CD4-positive, alpha-beta T cell treated with Interleukin-15 for 4 hours (primary cell): ENCODE measurements around the gene VPS4B.

Source experiments
- DNase-seq: peaks from one replicate; pipeline ENCODE4 v3.0.0-alpha.2; 2020; ENCODE audit warnings: low spot score

Gene VPS4B

DNA sequence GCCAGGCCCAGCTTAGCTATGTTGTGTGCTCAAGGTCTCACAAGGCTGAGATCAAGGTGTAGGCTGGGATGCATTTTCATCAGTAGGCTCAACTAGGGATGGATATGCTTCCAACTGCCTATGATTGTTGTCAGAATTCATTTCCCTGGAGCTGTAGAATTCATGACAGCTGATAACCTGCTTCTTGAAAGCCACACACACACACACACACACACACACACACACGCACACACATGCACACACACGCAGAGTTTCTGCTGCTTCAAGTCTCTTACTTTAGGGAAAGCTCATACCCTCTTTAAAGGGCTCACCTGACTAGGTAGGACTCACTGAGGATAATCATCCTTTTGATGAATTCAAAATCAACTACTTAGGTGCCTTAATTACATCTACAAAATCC, 8.2 kb upstream of the VPS4B start:
- no peak for DNase-seq

DNA sequence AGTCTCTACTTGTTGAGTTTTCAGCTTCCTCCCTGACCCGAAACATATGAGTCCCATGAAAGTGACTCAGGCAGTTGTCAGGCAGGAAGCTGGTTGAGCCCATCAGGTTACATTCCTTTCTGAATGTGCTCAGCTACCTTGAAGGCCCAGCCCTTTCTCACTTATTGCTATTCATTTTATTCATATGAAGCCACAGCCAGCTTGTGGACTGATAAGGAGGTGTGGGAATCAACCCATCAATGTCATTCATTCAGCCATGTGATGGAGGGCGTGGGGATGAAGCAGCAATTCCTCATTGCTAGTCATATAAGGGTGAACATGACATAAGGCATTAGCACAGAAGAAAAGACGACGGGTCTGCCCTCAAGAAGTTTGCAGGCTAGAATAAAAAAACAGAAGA, 5.3 kb upstream of the VPS4B start:
- no peak for DNase-seq

DNA sequence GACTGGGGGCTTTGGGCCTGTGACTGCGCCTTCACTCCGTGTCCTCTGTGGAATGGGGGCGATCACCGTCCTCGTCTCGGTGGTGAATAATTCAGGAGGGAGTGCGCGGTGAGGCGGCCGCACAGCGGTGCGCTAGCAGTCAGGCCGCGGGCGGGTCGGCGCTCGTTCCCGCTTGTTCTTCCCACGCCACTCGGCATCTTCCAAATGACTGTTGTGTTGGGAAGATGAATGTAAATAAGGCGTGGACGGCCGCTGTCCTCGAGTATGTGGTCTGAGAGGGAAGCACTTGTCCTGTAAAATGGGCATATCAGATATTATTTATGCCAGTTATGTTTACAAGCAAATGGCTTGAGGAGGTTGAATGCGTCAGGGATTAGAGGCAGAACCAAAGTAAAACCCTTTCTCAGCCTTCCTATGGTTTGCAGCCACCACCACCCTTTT, 608 bp upstream of the VPS4B start:
- no peak for DNase-seq

DNA sequence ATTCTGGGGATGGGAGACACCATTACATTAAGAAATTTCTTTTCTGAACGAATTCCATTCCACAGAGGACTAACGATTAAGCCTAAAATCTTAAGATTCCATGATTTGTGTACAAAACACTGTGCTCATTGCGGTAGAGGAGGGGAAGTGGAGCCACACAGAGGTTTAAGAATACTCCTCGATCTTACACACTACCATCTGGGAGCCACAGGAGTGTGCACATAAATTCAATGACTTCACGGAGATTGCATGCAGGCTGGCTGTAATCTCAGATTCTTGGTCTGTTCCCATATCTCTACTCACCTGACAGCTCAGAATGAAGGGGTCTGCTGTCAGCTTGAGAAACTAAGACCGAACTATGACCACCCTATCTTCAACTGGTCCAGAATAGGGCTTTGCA, 762 bp downstream of the VPS4B start:
- no peak for DNase-seq

DNA sequence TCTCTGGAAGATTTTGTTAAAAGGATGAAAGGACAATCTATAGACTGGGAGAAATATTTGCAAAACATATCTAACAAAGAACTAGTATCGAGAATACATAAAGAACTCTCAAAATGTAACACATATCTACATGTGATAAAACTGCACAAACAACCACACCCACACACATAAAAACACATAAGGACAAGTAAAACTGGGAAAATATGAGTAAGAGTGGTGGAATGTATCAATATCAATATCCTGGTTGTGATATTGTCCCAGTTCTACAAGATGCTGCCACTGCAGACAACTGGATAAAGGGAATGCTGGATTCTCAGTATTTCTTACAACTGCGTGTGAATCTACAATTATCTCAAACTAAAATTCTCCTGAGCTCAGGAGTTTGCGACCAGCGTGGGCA, 9.3 kb downstream of the VPS4B start:
- DNase-seq: no peak

DNA sequence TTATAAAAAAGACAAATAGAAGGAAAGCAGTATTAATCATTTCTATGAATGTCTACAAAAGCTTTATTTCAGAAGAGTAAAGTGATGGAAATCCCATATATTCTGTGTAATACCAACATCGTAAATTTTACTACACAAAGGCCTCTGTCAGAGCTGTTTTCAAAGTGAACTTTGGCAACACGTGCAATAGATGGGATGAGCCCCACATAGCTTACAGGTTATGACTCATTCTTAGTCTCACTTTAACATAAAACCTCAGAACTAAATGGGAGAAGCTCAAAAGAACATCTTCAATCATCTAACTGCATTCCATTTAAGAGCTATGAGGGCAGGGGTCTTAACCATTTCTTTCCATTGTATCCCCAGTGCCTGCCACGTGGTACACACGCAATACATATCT, 11.5 kb downstream of the VPS4B start:
- peak; percentile 6 for DNase-seq

DNA sequence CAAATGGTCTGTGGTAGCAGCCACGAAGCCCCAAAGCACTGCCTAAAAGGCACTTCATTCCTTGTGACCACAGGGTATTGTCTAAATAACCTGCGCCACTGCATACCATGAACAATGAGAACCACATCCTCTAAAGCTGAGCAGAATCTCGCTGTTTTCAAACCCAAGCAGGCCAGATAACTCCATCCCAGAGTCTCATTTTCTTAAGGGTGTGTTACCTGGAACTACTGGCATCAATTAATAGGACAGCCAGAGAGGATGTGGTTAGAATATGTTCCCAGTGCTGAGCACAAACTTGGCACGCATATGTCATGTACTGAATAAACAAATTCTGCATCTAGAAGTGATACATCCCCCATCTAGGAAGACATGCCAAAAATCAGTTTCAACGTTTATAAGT, 13.0 kb downstream of the VPS4B start:
- no peak for DNase-seq

DNA sequence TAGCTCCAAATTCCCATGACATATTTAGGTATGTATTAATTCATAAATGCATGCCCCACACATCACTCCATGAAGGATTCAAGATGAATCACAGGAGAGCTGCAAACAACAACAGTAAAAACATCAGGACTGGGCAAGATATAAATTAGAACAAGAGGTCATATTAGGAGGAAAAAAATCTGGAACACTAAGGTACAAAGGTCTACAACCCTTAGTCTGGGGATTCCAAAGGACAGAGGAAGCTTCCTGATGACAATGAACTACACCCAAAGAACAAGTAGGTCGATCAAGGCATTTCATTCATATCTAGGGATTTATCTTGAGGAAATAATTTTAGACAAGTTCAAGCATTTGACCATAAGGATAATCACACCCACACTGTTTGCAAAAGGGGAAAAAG, 14.5 kb downstream of the VPS4B start:
- DNase-seq: no peak

DNA sequence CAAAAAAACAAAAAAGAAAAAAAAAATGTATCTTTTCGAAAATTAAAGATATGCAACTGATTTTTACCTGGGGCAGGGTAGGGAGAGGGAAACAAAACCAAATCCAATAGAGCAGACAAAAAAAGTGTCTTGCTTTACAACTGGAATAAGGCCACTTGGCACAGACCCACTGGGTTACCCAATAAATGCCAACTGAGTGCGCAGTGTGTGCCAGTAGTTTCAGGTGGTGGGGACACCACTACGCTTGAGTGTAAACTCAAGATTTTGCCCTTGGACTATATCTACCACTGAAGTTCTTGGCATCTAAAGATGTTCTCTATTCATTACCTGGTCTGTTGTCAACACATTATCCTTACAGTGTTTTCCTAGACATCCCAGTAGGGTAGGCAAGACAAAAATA, 16.3 kb downstream of the VPS4B start:
- no peak for DNase-seq

DNA sequence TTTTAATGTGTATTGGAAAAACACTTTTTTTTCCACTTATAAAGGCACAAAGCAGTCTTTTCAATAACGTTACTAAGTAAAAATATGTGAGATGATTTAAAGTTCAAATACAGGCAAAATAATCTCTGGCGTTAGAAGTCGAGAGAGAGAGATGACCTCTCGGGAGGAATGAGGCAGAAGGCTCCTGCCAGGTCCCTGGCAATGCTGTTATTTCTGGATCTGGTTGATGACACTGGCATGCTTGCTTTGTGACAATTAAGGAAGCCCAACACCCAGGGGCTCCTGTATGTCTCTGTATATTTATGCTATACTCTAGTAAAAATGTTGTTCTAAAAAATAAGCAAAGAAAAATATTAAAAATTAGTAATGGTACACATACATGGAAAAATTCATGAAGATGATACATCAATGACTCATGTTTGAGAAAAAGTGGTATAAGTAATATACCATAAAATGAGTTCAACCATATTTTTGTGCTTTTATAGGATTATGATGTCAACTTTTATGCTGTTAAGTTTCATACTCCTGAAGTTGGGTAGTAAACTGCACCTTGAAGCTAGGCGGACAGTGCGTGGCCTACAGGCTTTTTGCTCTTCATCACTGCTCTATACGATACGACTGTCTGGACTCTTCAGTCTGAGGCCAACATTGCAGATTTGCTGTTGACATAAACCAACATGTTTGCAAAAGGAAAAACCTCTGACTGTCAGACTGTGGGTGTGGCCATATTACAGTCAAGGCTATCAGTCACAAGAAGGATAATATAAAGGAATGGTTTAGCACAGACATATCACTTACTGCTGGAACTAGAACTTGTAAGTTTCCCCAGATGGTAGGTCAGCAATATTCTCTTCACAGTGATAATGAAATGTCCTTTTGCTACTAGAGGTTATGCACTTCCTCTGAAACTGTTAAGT, 19.8 kb downstream of the VPS4B start:
- DNase-seq: no peak

DNA sequence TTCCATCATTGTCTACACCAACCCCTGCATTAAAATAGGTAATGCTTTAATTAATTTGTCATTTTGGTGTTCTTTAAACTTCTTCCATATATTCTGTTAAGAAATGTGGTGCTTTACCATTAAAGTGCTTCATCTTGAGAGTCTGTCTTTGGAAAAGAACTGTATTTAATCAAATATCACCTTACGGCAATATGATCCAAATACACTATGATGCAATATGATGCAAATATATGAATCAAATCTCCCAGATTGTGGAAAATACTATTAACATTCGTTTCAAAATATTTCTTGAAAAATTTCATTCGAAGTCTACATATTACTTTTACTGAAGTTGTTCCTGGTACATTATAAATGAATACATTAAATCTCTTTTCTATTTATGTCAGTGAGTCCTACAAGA, 23.0 kb downstream of the VPS4B start:
- DNase-seq: no peak

DNA sequence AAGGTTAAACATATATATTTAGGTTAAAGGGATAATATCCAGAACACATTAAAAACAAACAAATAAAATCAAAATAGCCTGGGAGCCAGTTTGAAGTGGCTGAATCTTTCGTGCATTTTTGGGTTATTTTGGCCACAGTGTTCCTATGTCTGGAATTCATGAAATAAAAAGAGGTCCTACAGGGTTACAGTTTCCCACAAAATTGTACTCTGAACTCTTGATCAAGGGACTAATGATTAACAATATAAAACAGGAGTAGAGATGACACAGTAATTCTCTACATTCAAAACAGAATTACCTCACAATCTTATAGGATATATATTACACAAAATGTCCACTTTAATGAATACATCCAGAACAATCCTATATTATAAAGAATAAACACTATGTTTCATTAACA, 24.9 kb downstream of the VPS4B start:
- DNase-seq: no peak

DNA sequence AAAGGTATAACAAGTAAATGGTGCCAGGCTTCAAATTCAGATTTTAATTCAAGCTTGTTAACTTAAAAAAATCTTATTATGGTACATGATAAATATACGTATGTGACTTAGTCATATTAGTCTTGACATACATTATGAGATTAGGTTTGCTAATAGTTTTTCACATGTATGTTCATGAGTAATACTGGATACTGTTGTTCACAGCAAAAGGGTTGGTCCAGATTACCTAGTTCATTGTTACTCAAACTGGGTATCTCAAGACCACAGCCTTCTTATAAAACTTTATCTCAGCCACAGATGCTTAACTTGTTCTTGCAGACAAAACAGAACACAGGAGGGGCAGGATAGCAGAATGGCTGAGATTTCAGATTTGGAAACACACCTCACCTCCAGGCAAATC, 26.8 kb downstream of the VPS4B start:
- no peak for DNase-seq

DNA sequence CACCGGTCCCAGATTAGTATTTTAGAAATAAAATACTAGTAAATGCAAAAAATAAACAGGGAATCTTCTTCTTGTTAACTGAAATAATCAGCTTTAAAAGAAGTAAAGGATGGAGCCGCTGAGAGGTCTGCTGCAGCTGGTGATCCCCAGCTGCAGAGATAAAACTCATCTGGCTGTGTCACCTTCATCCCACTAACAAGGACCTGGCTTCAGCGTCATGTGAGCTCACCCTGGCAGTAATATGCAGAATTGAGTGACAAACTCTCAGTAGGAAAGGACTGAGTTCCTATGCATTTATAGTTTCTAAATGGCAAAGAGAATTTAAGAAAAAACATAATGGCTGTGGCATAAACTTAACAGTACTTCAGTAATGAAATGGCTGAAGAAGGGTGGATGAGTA, 27.3 kb downstream of the VPS4B start:
- no peak for DNase-seq

DNA sequence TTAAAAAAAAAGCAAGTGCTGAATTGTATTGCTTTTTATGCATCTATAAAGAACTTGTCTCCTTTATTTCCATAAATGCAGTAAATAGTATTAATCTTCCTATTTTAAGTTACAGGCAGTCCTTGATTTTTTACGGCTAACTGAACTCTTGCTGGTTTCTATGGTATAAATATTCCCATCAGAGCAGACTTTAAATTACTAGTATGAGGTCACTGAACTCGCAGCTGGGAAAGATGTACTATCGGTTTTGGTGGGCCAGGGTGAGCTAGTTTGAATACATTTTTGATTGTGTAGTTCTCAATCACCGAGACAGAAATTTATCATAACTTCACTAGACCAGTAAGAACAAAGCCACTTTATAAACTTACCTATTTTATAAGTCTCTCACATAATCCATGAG, 34.4 kb downstream of the VPS4B start:
- DNase-seq: no peak

DNA sequence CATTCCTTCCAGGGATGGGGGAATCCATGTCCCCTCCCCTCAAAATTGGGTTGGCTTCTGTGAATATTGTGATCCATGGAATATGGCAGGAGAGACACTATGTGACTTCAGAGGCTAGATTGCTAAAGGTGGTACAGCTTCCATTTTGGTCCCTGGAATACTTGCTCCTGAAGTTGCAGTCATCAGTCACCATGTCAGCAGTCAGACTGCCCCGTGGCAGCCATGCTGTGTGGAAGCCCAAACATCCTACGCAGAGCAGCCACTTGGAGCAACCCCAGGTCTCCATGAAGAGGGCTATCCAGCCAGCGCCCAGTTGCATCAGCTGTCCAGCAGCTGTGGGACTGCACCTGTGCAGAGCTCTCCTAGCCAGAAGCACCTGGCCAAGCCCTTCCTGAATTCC, 39.4 kb downstream of the VPS4B start:
- no peak for DNase-seq

DNA sequence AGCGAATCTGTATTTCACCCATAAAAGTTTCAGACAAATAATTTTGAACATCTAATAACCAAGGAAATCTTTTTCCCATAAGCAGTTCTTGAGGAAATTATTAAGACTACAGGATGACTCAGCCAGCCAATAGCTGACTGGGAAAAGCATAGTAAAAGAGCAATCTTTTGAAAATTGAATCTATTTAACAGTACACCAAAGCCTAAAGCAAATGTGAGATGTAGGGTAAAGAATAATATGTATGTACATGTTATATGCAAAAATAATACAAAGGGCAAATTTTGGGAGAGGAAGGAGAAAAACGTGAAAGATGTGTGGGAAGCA, 42.7 kb downstream of the VPS4B start:
- no peak for DNase-seq

DNA sequence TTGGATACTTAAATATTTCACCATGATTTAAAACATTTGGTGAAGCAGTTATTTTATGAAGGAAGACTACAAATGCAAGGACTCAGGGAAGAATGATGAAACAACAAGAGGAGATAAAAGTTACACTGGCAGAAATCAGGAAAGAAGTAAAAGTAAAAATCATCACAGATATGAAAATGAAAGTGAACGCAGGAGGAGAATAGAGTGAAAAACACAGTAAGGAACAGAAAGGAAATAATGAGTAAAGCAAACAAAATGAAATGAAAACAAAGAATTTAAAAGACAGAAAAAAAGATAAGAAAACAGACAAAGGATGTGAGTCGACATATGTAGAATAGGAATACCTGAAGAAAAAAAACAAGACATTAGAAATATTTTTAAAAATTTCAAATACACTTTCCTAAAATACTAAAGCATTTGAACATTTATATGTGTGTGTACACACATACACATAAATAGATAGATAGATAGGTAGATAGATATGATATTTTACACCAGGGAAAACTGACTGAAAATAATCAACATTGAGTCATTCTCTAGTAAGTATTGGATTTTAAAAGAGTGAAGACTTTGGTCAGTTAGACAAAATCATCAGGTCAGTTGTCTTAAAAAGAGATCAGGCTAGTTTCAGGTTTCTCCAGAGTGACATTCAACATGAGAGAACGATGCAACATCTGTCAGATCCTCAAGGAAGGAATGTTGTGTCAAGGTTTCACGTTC, 43.2 kb downstream of the VPS4B start:
- no peak for DNase-seq

DNA sequence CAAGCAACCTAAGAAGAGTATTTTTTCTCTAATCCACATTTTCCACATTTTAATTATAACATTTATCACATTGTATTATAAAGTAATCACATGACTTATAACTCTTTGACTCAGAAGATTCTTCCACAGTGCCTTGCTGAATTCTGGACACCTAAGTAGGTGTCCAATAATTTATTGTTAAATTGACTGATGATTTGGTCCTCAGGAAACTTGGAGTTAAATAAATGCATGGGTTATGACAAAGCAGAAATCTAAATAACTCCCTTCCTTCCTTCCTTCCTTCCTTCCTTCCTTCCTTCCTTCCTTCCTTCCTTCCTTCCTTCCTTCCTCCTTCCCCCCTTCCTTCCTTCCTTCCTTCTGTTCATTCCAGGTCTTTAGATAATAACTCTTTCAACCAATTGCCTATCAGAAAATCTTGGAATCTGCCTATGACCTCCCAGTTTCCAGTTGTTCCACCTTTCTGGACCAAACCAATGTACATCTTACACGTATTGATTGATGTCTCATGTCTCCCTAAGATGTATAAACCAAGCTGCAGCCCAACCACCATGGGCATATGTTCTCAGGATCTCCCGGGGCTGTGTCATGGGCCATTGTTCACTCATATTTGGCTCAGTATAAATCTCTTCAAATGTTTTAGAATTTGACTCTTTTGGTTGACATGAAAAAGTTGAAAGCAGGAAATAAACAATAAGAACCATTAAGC, 44.8 kb downstream of the VPS4B start:
- DNase-seq: no peak

DNA sequence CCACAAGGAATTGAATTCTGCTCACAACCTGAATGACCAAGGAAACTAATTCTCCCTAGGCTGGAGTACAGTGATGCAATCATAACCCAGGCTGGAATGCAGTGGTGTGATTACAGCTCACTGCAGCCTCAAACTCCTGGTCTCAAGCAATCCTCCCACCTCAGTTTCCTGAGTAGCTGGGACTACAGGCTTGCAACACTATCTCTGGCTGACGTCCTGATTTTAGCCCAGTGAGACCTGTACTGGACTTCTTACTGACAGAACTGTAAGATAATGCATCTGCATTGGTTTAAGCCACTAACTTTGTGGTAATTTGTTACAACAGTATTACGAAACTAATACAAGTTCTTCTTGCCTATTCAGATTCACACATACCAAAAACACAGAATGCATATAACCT, 45.7 kb downstream of the VPS4B start:
- no peak for DNase-seq

DNA sequence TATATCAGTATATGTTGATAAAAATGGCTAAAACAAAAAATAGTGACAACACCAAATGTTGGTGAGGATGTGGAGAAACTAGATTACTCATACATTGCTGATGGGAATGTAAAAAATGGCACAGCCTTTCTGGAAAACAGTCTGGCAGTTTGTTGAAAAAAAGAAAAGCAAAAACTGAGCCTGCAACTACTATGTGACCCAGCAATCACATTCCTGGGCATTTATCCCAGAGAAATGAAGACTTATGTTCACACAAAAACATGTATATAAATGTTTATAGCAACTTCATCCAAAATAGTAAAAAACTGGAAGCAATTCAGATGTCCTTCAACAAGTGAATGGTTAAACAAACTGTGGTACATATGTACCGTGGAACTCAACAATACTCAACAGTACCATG, 47.7 kb downstream of the VPS4B start:
- no peak for DNase-seq

DNA sequence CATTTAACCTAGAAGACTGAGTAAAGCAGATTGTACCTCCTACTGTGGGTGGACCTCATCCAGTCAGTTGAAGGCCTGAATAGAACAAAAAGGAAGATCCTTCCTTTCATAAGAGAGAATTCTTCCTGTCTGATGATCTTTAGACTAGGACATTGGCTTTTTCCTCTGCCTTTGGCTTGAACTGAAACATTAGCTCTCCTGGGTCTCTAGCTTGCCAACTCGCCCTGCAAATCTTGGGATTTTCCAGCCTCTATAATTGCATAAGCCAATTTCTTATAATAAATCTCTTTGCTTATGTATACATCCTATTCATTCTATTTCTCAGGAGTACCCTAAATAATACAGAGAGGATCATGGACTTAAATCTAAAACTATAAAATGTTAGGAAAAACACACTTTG, 49.1 kb downstream of the VPS4B start:
- DNase-seq: no peak

DNA sequence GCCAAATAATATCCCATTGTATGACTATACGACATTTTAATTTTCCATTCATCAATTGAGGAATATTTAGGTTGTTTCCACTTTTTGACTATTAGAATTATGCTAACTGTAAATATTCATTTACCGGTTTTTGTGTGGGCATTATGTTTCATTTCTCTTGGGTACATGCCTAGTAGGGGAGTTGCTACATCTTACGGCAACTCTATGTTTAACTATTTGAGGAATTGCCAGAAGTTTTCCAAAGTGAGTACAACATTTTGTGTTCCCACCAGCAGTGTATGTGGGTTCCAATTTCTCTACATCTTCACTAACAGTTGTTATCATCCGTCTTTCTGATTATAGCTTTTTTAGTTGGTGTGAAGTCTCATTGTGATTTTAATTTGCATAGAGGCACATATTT, 53.7 kb downstream of the VPS4B start:
- no peak for DNase-seq
